Stimulated activated CD8-positive, alpha-beta memory T cell treated with anti-CD3 and anti-CD28 coated beads, Interleukin-7, amount 100 ng/mL, for 1 hour (primary cell): ENCODE results near the gene TANK.
A peak's percentile ranks its signal among the peaks of the same experiment; 100 is the strongest.
"Not testable (repeated sequence)": the region's sequence is repeated elsewhere in the genome, so short reads cannot be mapped to it uniquely, and the experiment has no call there.

Experiments
- DNase-seq, 2 donors: peaks; one replicate each; pipeline ENCODE4 v3.0.0-alpha.2; 2020; ENCODE audit warnings: low read depth in 2 of 2

TANK gene

DNA sequence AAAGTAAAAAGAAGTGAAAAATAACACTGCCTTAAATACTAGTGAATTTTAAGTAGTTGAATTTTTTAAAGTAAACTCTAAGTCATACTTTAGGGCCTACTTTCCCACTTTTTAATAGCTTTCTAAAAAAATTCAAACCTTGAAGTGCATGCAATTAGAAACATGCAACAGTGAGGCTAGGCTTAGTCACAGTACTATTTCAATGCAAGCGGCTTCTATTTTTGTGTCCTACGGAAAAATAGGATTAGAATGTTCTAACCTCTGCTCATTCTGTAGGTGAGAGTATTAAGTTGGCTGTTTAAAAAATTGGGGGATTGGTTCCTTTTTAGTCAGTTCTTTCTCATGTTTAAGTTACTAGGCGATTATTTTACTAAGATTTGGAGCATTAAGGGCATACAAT, 108.9 kb downstream of the TANK start:
- no peak for DNase-seq

DNA sequence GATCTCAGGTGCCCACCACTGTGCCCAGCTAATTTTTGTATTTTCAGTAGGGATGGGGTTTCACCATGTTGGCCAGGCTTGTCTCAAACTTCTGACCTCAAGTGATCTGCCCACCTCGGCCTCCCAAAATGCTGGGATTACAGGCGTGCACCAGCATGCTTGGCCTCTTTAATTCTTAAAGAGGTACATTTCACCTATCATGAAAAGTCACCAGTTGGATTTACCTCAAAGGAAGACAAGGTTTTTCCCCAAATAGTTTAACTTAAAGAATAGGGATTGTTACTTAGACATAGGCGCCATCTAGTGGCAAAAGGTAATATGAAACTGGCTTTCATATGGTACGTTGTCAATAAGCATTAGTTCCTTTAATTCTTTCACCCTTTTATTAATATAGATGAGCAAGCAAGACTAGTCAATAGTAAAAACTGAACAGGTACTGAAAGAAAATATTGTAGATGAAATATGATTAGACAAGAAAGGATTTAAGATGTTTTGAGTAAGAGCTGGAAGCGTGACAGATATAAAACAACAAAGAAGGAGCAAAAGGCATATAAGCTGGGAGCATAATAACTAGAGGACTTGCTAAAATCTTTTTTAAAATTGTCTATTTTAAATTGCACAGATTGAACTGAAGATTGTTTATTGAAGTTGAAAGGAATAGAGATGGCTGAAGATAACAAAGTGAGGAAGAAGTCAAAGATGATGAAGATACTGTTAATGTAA, 113.0 kb downstream of the TANK start:
- no peak for DNase-seq

DNA sequence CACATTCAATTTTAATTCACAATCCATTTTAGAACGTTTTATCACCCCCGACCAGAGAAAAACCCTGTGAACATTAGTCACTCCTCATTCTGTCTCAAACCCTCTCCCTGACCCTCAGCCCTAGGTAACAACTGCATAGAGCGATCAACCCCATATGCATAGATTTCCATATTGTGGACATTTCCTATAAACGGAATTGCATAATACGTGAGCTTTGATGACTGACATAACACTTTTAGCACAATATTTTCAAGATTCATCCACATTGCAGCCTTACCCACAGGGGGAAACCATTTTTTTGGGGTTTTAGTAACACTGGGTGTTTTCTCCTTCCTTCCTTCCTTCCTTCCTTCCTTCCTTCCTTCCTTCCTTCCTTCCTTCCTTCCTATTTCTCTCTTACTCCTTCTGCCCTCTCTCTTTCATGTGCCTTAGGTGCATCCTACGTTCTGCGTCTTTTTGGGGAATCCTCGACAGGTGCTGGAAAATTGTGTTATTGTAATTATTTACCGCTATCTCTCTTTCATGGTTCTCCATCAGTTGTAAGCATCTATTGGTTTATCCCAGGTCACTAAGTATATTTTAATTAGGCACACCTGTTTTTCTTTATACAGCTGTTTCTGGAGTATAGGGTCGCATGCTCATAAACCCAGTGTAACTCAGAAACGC, 118.5 kb downstream of the TANK start:
- not testable (repeated sequence) for DNase-seq

DNA sequence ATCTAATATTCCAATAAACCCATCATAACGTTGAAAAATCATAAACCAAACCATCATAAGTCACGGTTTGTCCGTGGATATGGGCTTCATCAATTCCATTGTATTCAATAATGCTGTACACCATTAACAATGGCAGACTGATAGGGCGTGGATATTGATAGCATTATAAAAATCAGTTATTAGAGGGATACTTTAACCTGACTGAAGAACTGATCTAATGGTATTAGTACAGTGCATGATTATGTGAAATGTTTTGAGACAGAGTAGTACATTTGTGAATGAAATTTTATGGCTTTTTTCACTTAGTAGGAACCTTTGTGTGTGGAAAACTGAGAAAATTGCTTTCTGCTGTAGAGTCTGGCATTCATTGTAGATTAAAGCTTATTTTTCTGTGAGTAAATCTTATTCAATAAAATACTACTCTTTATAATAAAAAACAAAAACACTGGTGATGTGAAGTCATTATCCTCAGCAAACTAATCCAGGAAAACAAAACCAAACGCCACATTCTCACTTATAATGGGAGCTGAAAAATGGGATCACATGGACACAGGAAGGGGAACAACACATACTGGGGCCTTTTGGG, 119.1 kb downstream of the TANK start:
- DNase-seq: not testable (repeated sequence)

DNA sequence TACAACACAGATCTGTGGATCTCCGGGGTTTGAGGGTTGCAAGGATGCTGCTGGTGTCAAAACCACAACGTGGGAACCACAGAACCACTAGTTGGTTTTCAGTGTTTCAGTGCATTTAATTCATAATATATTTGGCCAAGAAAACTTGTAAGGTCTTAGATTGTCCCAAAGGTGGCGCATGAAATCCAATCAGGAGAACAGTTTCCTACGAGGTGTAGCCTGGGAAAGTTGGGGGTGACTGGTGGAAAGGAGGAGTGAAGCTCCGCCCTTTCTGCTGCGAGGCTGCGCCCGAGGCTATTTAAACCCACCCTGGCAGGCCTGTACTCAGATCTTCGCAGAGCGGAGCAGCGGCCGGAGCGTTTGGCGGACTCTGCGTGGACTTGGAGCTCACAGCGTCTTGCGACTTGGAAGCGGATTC, 120.7 kb downstream of the TANK start:
- DNase-seq: peak in 1 of 2 donors; percentile 17

DNA sequence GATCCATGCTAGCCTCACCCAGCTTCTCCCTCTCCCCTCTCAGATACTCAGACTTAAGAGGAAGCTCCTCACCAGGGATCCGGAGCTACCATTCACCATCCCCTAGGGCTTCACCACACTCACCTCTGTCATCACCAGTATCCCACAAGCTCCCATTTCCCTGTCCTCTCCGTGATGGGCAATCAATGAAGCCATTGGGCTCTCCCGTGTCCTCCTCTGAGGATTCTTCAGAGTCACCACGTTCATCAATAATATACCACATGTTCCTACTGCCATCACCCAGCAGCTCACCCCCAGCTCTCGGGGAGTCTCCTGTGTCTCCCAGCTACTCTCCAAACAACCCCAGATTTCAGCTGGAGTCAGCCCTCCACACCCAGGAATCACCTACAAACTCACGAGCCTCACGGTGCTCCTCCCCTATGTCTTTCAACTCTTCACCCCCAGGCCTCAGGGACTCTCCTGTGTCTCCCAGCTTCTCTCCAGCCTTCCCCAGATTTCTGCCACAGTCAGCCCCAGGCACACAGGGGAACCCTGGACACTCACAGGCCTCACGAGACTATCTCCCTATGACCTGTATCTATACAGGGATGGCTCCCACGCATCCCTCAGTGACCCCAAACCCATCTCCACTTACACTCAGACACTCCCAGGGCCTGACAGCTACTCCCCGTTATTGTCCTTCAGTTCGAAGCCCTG, 121.5 kb downstream of the TANK start:
- DNase-seq: not testable (repeated sequence)

DNA sequence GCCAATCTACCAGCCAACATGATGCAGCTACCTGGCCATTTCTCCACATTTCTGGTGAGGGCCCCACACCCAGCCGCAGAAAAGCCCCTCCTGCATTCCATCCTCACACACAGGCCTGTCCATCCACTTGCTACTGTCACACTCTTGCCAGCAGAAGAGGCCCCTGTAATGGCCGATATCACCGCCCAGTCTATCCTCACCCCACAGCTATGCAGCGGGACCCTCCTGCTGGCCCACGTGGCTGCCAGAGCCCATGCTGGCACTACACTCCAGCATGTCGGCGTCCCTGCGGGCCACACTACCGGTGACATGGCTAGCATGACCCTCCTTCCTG, 122.0 kb downstream of the TANK start:
- DNase-seq: not testable (repeated sequence)

DNA sequence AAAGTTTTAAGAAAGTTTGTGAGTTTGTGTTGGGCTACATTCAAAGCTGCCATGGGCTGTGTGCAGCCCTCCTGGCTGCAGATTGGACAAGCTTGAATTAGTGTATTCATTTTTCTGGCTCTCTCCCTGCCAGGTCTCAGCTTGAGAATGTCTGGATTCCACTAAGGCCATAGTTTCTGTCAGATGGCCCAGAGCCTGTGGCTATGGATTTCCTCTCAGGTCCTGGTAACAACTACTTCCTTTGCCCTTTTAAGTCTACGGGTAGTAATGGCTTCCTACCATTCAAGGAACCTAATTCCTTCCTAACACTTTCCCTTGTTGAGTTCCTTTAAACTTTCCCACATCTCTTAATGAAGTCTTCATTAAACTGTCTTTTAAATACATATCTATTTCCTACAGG, 123.7 kb downstream of the TANK start:
- no peak for DNase-seq
